ENCODE data around the gene ZNF680.

GRCh38 chr7:64533756-64534155 lies 29.1 kb downstream of the ZNF680 start:
- TF ChIP-seq CTCF (IDR thresholded peaks at IDR 0.05) (no peak), POLR2A (IDR thresholded peaks at IDR 0.05) (no peak)
